GM12872 (cell line): ENCODE results near the gene NTNG1.

ENCODE experiments used
- CTCF ChIP-seq: IDR thresholded peaks from 3 replicates; pipeline ENCODE4 v1.5.1; 2011; ENCODE audit warnings: low read depth, mild to moderate bottlenecking, low read length, moderate library complexity; ENCODE audit not compliant: insufficient read depth

The NTNG1 gene

GRCh38 chr1:107491582-107491981 lies 350.7 kb downstream of the NTNG1 start:
- TF ChIP-seq CTCF, result no peak

- no peak for TF ChIP-seq CTCF
These were observed 352.4 kb downstream of the NTNG1 start for GRCh38 chr1:107493111-107493716.

- no peak for TF ChIP-seq CTCF
These were observed 353.2 kb downstream of the NTNG1 start for GRCh38 chr1:107494061-107494460.

- TF ChIP-seq CTCF, result no peak
These were observed 355.2 kb downstream of the NTNG1 start for GRCh38 chr1:107496002-107496401.

- no peak for TF ChIP-seq CTCF
These were observed 358.4 kb downstream of the NTNG1 start for GRCh38 chr1:107499139-107499744.

GRCh38 chr1:107501081-107501605 lies 360.3 kb downstream of the NTNG1 start:
- no peak for TF ChIP-seq CTCF

- TF ChIP-seq CTCF, result no peak
These were observed 369.5 kb downstream of the NTNG1 start for GRCh38 chr1:107510347-107510746.
